Mesenchymal stem cell (in vitro differentiated cells and primary cell): ENCODE results near the gene PSORS1C2.

Source experiments
- DNase-seq: peaks from one replicate; pipeline ENCODE4 v3.0.0-alpha.2; 2013
- H2AFZ ChIP-seq: one replicate; pipeline ENCODE4 v1.6.1; 2013; ENCODE audit warnings: low read depth, mild to moderate bottlenecking, control low read depth, inconsistent platforms, low read length, moderate library complexity
- H2AK5ac ChIP-seq: 2 replicates; pipeline ENCODE4 v1.6.1; 2013; ENCODE audit warnings: low read length, moderate library complexity, mild to moderate bottlenecking, inconsistent platforms; ENCODE audit not compliant: severe bottlenecking
- H2BK120ac ChIP-seq: one replicate; pipeline ENCODE4 v1.6.1; 2013; ENCODE audit warnings: low read depth, mild to moderate bottlenecking, inconsistent platforms, low read length, moderate library complexity
- H2BK12ac ChIP-seq, 2 experiments: one replicate each; pipeline ENCODE4 v1.6.1; 2013; ENCODE audit warnings: inconsistent platforms in 2 of 2, low read length in 2 of 2, mild to moderate bottlenecking in 2 of 2, moderate library complexity in 2 of 2, control low read depth in 1 of 2
- H2BK15ac ChIP-seq: one replicate; pipeline ENCODE4 v1.6.1; 2013; ENCODE audit warnings: mild to moderate bottlenecking, low read depth, inconsistent platforms; ENCODE audit not compliant: poor library complexity, severe bottlenecking
- H2BK5ac ChIP-seq: 2 replicates; pipeline ENCODE4 v1.6.1; 2013; ENCODE audit warnings: low read depth, mild to moderate bottlenecking, low read length, control low read depth, inconsistent platforms; ENCODE audit not compliant: poor library complexity, severe bottlenecking
- H3K14ac ChIP-seq, 2 experiments: one replicate each; pipeline ENCODE4 v1.6.1; 2013; ENCODE audit warnings: inconsistent platforms in 2 of 2, low read length in 2 of 2, control low read depth in 1 of 2, mild to moderate bottlenecking in 1 of 2, moderate library complexity in 1 of 2
- H3K18ac ChIP-seq, 2 experiments: one replicate each; pipeline ENCODE4 v1.6.1; 2013; ENCODE audit warnings: inconsistent platforms in 2 of 2, low read length in 2 of 2, control low read depth in 1 of 2, low read depth in 1 of 2, mild to moderate bottlenecking in 1 of 2
- H3K23ac ChIP-seq, 2 experiments: one replicate each; pipeline ENCODE4 v1.6.1; 2013; ENCODE audit warnings: inconsistent platforms in 2 of 2, low read length in 2 of 2, mild to moderate bottlenecking in 2 of 2, moderate library complexity in 2 of 2, control low read depth in 1 of 2
- H3K27ac ChIP-seq: 2 replicates; pipeline ENCODE4 v1.5.1; 2013; ENCODE audit warnings: mild to moderate bottlenecking, moderate library complexity, low read length, control low read depth, inconsistent platforms; ENCODE audit not compliant: poor library complexity, severe bottlenecking
- H3K27me3 ChIP-seq, 2 experiments: 2 replicates each; pipeline versions ENCODE4 v1.6.1 to v1.7.0; 2013; ENCODE audit warnings: low read length in 2 of 2, mild to moderate bottlenecking in 2 of 2, moderate library complexity in 2 of 2, control low read depth in 1 of 2, inconsistent platforms in 1 of 2; ENCODE audit not compliant: control insufficient read depth in 1 of 2, insufficient read depth in 1 of 2
- H3K36me3 ChIP-seq, 2 experiments: 2 replicates each; pipeline versions ENCODE4 v1.6.1 to v1.7.0; 2013; ENCODE audit warnings: low read length in 2 of 2, control low read depth in 1 of 2, inconsistent platforms in 1 of 2, low read depth in 1 of 2, mild to moderate bottlenecking in 1 of 2; ENCODE audit not compliant: insufficient read depth in 2 of 2, control insufficient read depth in 1 of 2
- H3K4ac ChIP-seq, 2 experiments: one replicate each; pipeline ENCODE4 v1.6.1; 2013; ENCODE audit warnings: inconsistent platforms in 2 of 2, low read length in 2 of 2, mild to moderate bottlenecking in 2 of 2, moderate library complexity in 2 of 2, control low read depth in 1 of 2, low read depth in 1 of 2
- H3K4me1 ChIP-seq: 2 replicates; pipeline ENCODE4 v1.6.1; 2013; ENCODE audit warnings: low read depth, low read length, control low read depth; ENCODE audit not compliant: control insufficient read depth, insufficient read depth
- H3K4me2 ChIP-seq: 2 replicates; pipeline ENCODE4 v1.6.1; 2013; ENCODE audit warnings: low read length, mild to moderate bottlenecking, inconsistent platforms; ENCODE audit not compliant: poor library complexity, severe bottlenecking
- H3K4me3 ChIP-seq, 2 experiments: 2 replicates each; pipeline versions ENCODE4 v1.5.1 to v1.7.0; 2013; ENCODE audit warnings: low read length in 2 of 2, mild to moderate bottlenecking in 2 of 2, control low read depth in 1 of 2, low read depth in 1 of 2; ENCODE audit not compliant: insufficient read depth in 1 of 2
- H3K79me1 ChIP-seq: replicated peaks from 2 replicates; pipeline ENCODE4 v1.6.1; 2013; ENCODE audit warnings: mild to moderate bottlenecking, control low read depth, low read length, inconsistent platforms; ENCODE audit not compliant: poor library complexity, severe bottlenecking
- H3K9ac ChIP-seq: 2 replicates; pipeline ENCODE4 v1.7.0; 2013; ENCODE audit warnings: mild to moderate bottlenecking, low read length, moderate library complexity
- H3K9me3 ChIP-seq: 2 replicates; pipeline ENCODE4 v1.7.0; 2013; ENCODE audit warnings: mild to moderate bottlenecking, low read length; ENCODE audit not compliant: control insufficient read depth
- H4K8ac ChIP-seq: one replicate; pipeline ENCODE4 v1.6.1; 2013; ENCODE audit warnings: inconsistent platforms, mild to moderate bottlenecking, low read length, moderate library complexity
- H4K91ac ChIP-seq: one replicate; pipeline ENCODE4 v1.6.1; 2013; ENCODE audit warnings: mild to moderate bottlenecking, low read length, inconsistent platforms
- WGBS: methylation state at CpG from one replicate; pipeline ENCODE4 v1.1.7; 2013; ENCODE audit warnings: mixed read lengths; 5-methylcytosine and 5-hydroxymethylcytosine counted together

Gene PSORS1C2

DNA sequence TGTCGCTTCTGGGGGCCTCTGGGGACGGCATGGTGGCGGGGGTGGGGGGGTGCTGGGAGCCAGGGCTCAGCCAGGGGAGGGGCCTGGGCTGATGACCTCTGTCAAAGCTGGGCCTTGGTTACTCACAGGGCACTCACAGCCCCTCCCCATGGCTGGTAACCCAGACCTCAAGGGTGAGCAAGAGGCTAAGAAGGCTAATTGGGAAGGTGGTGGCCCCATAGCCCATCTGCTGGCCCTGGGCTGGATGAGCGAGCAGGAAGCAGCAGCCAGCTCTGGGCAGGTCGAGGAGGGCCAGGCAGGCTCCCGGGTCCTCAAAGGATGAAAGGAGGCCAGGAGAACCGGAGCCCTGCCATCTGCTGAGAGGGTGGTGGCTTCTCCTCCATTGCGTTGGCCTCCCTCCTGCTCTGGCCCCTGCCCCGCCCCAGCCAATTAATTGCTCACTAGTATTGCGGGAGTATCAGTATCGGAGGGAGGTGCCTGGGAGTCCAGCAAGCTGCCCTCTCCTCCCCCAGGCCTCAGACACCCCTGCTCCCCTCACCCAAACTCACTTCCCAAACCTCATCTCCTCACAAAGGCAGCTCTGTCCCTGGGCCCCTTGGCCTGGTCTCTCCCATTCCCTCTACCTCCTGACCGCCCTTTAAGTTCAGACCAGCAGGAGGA, 17.6 kb downstream of the PSORS1C2 start:
- H3K27me3 ChIP-seq: peaks cover 0 to 9% of the 10 kb centered on the region in 2 experiments
- no peak overlapping the region for H3K18ac ChIP-seq
- H3K4ac ChIP-seq: no peak overlapping the region
- no peak overlapping the region for H3K27ac ChIP-seq
- H2BK15ac ChIP-seq: no peak overlapping the region
- H4K8ac ChIP-seq: no peak overlapping the region
- no peak overlapping the region for H3K4me3 ChIP-seq
- no peak overlapping the region for H4K91ac ChIP-seq
- peak overlapping the region in 1 of 2 experiments; percentile 4 for H2BK12ac ChIP-seq
- WGBS: 94% methylated on average over 12 of the region's 12 CpGs
- peaks cover 11% of the 10 kb centered on the region for H3K79me1 ChIP-seq
- no peak overlapping the region for H2AFZ ChIP-seq
- no peak overlapping the region for H3K9ac ChIP-seq
- H3K23ac ChIP-seq: no peak overlapping the region
- H3K9me3 ChIP-seq: no peaks in the 10 kb centered on the region
- no peak overlapping the region for H2BK120ac ChIP-seq
- H3K4me1 ChIP-seq: peaks cover 35% of the 10 kb centered on the region
- no peak overlapping the region for H2BK5ac ChIP-seq
- no peak overlapping the region for H3K4me2 ChIP-seq
- no peak for DNase-seq
- H3K36me3 ChIP-seq: peaks cover 0 to 14% of the 10 kb centered on the region in 2 experiments
- H2AK5ac ChIP-seq: peak overlapping the region; percentile 95
- no peak overlapping the region for H3K14ac ChIP-seq

DNA sequence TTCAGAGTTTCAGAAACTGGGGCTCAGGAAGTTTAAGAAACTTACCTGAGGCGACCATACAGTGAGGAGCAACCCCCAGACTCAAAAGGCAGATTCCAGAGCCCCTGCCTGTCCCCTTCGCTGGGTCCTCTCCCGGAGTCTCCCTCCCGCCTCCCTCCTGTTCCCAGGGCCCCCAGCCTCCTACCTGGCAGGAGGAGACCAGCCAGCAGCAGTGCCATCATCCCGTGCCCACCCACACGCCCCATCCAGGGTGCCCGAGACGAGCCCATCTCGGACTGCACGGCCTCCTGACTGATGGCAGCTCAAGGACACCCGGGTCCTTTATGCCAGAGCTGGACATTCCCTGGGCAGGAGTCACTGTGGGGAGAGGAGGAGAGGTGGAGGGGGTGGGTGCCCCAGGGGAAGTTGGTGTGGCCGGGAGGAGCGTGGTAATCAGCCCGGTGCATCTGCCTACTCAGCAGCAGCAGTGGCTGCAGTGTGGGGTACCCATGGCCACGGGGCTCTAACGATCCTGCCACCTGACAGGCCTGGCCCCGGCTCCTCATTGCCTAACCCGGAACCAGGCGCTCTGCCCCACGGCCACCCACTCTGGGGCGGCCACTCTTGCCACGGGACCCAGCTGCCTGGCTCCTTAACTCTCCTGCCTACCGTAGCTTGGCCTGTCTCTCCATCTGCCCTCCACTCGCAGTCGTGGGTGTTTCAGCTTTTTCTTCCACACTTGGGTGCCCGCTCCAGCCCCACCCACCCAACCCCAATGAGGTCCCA, 18.5 kb downstream of the PSORS1C2 start, which contains the start of gene CDSN:
TSS of gene CDSN (minus strand) at position 296 of the 765 bp plus-strand sequence. CDS start at position 269, 27 bp downstream.
- Histone ChIP-seq H3K4ac (no peak within 1 kb of the TSS), H2BK120ac (no peak within 1 kb of the TSS), H3K23ac (no peak within 1 kb of the TSS), H3K9ac (no peak within 1 kb of the TSS), H3K4me2 (no peak within 1 kb of the TSS), H3K27ac (no peak within 1 kb of the TSS), H3K4me1 (peaks cover 30% of the 10 kb centered on the region), H2BK12ac (no peak within 1 kb of the TSS), H2AK5ac (no peak within 1 kb of the TSS), H3K79me1 (peaks cover 19% of the 10 kb centered on the region), H3K9me3 (no peaks in the 10 kb centered on the region), H3K36me3 (peaks cover 0 to 12% of the 10 kb centered on the region in 2 experiments), H2BK5ac (no peak within 1 kb of the TSS), H4K8ac (no peak within 1 kb of the TSS), H3K18ac (no peak within 1 kb of the TSS), H2BK15ac (no peak within 1 kb of the TSS), H4K91ac (no peak within 1 kb of the TSS), H3K27me3 (peaks cover 0 to 9% of the 10 kb centered on the region in 2 experiments), H3K4me3 (no peak within 1 kb of the TSS), H3K14ac (no peak within 1 kb of the TSS), H2AFZ (no peak within 1 kb of the TSS)
- DNase-seq: no peak
- 92% methylated on average over 26 of the region's 26 CpGs for WGBS

GRCh38 chr6:31118178-31118577, 20.7 kb downstream of the PSORS1C2 start:
- Histone ChIP-seq H3K14ac (no peak overlapping the region), H4K91ac (no peak overlapping the region), H3K4me2 (no peak overlapping the region), H3K27me3 (peaks cover 0 to 6% of the 10 kb centered on the region in 2 experiments), H3K18ac (no peak overlapping the region), H2BK120ac (no peak overlapping the region), H3K9me3 (no peaks in the 10 kb centered on the region), H3K9ac (no peak overlapping the region), H2BK5ac (no peak overlapping the region), H3K4ac (no peak overlapping the region), H3K79me1 (peaks cover 22% of the 10 kb centered on the region), H2BK12ac (no peak overlapping the region), H3K27ac (no peak overlapping the region), H3K4me1 (peaks cover 27% of the 10 kb centered on the region), H2AK5ac (peak overlapping the region; percentile 23), H2AFZ (no peak overlapping the region), H4K8ac (no peak overlapping the region), H3K23ac (no peak overlapping the region), H2BK15ac (no peak overlapping the region), H3K4me3 (no peak overlapping the region), H3K36me3 (peaks cover 0 to 12% of the 10 kb centered on the region in 2 experiments)
- DNase-seq: no peak
- WGBS: 93% methylated on average over 7 of the region's 7 CpGs
